Astrocyte (in vitro differentiated cells and primary cell): ENCODE results near the gene CLGN.

Experiments used
- CTCF ChIP-seq: IDR thresholded peaks from 2 replicates; pipeline ENCODE4 v1.5.1; 2011; ENCODE audit warnings: low read depth, mild to moderate bottlenecking, inconsistent platforms, low read length, moderate library complexity; ENCODE audit not compliant: insufficient read depth
- EZH2 ChIP-seq: IDR thresholded peaks from 2 replicates; pipeline ENCODE4 v1.6.1; 2012; ENCODE audit warnings: mild to moderate bottlenecking, low read length, inconsistent platforms; ENCODE audit not compliant: insufficient read depth

GRCh38 chr4:140349816-140350215 is 77.6 kb downstream of the CLGN start:
- TF ChIP-seq EZH2 = no peak
- TF ChIP-seq CTCF = no peak
